AML-193 (cell line): ENCODE results near the gene VAMP1.
"Not testable (repeated sequence)": the region's sequence is repeated elsewhere in the genome, so short reads cannot be mapped to it uniquely, and the experiment has no call there.

Source experiments
- DNase-seq, 2 experiments: peaks; one replicate each; lab custom pipeline; 2025; lab: John Stamatoyannopoulos, UW

The VAMP1 gene, protein sequence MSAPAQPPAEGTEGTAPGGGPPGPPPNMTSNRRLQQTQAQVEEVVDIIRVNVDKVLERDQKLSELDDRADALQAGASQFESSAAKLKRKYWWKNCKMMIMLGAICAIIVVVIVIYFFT

DNA sequence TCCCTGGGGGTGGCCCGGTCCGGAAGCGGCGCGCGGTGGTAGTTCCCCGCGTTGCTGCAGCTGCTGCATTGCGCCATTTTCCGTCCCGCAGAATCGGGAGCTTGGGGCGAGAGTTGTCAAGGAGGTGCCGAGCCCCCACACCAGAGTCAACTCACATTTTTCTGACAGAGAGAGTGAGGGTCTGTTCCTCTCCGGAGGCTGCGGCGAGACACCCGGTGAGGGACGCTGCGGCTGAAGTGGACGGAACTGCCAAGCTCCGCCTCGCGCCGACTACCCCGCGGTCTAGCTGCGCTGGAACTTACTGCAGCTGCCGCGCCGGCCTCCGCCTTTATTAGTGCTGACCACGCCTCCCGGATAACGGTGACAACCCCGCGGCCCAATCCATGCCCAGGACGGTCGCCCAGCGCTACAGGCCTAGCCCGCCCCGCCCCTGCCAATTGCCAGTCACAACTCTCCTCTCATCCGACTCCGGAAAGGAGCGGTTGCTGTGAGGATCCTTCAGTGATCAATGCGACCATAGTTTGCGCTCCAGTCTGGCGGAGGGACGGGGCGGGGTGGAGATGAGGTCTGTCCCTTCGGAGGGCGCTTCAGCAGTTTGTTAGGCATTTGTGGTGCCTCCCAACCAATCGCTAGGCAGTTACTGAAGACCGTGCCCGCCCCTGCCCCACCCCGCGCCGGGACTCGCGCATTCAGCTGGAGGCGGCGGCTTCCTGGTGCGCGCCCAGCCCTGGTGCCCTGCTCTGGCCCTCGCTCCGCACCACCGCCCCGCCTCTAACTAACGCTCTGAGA lies at the start of gene VAMP1:
VAMP1 (minus strand) TSS at position 303 of the 789 bp plus-strand sequence; CDS start at position 157, 146 bp downstream.
- peak; percentile 97 for DNase-seq

DNA sequence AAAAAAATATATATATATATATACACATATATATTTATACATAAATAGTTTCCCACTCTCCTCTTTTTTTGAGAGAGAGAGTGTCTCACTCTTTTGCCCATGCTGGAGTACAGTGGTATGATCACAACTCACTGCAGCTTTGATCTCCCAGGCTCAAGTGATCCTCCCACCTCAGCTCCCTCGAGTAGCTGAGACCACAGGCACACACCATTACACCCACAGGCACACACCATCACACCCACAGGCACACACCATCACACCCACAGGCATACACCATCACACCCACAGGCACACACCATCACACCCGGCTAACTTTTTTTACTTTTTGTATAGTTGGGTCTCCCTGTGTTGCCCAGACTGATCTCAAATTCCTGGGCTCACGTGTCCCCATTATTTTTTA lies 49.7 kb upstream of the VAMP1 start:
- no peak for DNase-seq

DNA sequence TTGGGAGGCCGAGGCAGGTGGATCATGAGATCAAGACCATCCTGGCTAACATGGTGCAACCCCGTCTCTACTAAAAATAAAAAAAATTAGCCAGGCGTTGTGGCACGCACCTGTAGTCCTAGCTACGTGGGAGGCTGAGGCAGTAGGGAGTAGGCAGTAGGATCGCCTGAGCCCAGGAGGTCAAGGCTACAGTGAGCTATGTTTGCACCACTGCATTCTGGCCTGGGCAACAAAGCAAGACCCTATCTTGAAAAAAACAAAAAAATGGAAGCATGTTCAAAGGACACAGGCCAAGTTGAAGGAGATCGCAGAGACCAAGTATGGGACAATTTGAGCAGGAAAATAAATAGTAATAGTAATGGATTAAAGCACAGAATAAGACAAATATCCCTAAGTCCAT lies 37.6 kb upstream of the VAMP1 start:
- DNase-seq, result no peak

DNA sequence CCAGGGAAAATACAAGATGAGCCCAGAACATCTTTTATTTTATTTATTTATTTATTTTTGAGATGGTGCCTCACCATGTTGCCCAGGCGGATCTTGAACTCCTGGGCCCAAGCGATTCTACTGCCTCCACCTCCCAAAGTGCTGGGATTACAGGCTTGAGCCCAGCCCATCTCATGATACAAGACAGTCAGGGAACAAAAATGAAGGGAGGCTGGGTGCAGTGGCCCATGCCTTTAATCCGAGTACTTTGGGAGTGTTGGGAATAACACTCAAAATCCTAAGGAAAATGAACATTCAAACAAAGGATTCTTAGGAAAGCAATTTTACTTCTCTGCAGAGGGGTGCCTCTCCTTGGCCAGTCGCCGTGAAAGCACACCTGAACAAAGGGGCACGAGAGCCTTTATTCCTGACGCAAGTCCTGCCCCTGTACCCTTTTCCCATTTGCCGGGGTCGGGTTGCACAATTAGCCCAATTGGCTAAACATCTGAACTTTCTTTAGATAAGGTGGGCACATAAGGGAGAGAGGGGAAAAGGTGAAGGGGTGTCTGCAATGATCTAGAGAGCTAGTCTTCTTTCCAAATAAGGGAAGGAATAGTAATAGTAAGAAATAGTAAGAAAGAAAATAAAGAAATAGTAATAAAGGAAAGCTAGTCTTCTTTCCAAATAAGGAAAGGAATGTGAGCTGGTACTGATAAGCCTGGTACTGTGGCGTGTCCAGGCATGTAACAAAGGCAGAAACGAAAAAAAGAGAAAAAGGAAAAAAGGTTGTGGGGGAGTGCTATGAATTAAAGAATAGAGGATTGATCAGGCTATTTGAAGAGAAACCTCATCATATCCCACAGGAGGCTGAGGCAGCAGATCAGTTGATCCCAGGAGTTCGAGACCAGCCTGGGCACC lies 36.9 kb upstream of the VAMP1 start:
- no peak for DNase-seq

DNA sequence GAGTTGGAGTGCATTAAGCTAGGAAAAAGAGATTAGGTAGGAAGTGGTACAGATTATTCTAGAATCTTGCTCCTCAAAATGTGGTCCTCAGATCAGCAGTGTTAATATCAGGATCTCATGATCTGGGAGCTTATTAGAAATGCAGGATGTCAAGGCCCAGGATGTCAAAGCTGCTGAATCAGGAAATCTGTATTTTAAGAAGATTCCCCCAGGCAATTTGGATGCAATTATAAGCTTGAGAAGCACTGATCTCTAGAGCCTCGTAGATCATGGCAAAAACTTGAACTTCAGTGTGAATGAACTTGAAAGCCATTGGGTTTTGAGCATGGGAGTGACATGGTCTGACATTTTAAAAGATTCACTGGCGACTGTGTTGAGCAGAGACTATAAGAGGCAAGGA lies 30.0 kb upstream of the VAMP1 start:
- DNase-seq, result no peak

DNA sequence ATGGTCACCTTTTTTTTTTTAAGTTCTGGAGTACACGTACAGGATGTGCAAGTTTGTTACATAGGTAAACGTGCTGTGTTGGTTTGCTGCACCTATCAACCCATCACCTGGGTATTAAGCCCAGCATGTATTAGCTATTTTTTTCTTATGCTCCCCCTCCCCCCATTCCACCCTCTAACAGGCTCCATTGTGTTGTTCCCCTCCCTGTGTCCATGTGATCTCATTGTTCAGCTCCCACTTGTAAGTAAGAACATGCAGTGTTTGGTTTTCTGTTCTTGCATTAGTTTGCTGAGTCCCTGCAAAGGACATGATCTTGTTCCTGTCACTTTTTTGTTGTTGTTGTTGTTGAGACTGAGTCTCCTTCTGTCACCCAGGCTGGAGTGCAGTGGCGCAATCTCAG lies 26.8 kb upstream of the VAMP1 start:
- DNase-seq, result not testable (repeated sequence)

DNA sequence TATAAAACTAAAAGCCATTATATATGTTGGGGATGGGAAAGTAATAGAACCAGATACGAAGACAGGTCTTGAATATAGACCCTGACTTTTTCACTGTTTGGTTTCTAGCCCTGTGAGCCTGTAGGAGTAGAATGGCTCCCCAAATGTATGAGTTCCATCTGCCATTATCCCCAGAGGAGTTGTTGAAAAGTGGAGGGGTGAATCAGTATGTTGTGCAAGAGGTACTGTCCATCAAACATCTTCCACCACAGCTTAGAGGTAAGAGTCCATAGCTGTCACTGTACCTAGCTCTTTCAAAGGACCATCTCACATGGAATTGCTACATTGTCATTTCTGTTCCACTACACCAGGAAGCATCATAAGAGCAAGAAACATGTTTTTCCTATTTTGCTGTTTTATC lies 24.5 kb upstream of the VAMP1 start:
- DNase-seq, result no peak

DNA sequence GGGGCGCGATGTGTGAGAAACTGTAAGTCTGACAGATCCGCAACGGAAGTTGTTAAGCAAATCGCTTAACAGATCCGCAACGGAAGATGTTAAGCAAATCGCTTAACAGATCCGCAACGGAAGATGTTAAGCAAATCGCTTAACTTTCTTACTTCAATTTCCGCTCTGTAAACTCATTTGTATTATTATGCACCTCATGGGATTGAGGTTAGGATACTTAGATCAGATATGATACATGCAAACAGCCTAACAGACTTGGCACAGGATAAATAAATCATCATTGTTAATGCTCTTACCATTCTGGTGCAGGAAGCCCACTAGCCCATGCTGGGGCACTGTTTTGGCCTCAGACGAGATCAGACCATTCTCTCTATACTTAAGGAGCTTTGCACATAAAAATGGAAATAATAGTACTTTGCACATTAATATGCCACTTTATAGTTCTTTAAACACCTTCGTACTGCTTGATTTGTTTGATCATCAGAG lies 23.8 kb upstream of the VAMP1 start:
- DNase-seq, result peak; percentile 51 to 57

DNA sequence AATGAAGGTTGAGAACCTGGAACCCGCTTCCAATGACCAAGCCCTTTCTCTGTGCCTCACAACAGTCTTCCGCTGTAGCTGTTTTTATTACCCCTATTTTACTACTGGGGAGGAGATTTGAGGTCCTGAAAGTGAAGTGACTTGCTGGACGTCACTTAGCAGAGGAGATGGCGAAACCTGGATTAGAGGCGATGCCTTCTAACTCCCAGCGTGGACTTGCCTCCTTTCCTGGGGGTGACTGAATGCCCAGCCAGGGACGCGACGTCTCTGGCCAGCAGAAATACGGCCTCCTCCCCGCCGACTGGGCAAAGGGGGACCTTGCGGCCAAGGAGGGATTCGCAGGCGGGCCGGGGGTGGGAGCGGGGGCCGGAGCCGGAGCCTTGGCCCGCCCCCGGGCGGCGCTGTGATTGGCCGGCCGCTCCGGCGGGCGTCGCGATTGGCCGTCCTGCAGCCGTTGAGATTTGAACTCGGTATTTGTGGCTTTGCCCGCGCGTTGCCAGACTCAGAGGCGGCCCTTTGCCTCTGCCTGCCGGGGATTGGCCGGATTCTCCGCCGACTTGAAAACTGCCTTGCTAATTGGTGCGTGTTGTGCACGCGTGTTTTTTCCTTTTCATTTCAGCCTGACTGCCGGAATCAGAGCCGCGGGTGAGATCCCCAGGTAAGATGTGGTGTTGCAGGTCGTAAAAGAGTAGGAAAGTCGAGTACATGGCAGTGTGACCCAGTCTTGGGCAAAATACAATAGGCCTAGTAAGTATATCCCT lies 23.2 kb upstream of the VAMP1 start, which contains the start of gene NCAPD2:
NCAPD2 (plus strand) TSS at position 606 of the 761 bp plus-strand sequence. CDS start 997 bp downstream, outside the sequence.
- peak; percentile 94 for DNase-seq

DNA sequence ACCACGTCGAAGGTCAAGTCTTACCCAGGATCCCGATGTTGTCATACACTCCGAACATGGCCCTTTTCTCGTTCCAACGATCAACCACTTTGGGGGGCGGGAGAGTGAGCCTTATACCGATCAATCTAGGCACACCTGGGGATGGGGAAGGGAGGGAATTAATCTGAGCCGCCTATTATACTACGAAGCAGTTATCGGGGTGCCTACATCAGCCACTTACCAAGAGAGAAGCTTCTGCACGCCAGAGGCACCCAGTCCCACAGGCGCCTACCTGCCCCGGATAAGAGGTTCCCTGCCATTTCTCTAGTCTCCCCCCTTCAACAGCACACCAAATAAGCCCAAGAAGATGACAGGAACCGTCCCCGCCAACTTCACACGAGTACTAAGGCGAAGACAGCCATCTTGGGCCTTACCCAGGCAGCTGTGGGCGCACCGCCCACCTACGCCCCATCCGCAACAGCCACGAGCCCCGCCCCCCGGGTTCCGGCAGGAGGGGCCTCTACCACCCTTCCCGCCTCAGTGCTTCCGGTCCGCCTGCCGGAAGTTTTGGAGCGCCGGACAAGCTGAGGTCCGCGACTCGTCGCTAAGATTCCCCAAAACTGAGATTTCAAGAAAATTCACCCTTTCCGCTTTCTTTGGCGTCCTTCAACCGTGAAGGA lies 22.5 kb upstream of the VAMP1 start, which contains the start of gene MRPL51:
MRPL51 (minus strand) TSS at position 425 of the 659 bp plus-strand sequence; CDS start at position 299, 126 bp downstream.
- peak; percentile 83 to 88 for DNase-seq

DNA sequence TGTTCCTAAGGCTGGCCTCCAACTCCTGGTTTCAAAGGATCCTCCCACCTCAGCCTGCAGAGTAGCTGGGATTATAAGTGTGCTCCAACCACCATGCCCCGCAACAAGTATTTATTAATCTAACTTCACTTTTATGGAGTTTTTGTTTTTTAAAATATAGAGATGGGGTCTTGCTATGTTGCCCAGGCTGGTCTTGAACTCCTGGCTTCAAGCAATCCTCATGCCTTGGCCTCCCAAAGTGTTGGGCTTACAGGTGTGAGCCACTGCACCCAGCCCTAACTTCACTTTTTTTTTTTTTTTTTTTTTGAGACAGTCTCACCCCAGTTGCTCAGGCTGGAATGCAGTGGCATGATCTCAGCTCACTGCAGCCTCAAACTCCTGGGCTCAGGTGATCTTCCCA lies 20.2 kb upstream of the VAMP1 start:
- DNase-seq, result not testable (repeated sequence)

DNA sequence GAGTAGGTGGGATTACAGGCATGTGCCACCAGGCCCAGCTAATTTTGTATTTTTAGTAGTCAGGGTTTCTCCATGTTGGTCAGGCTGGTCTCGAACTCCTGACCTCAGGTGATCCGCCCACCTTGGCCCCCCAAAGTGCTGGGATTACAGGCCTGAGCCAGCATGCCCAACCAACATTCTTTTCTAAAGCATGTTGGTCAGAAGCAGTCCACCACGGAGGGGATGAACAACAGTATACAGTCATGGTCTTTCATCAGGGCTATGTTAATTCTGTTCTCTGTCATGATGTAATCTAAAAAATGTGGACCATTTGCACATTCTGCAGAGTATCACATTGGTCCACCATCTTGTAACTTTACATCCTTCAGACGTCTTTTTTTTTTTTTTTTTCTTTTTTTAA lies 19.0 kb upstream of the VAMP1 start:
- no peak for DNase-seq

DNA sequence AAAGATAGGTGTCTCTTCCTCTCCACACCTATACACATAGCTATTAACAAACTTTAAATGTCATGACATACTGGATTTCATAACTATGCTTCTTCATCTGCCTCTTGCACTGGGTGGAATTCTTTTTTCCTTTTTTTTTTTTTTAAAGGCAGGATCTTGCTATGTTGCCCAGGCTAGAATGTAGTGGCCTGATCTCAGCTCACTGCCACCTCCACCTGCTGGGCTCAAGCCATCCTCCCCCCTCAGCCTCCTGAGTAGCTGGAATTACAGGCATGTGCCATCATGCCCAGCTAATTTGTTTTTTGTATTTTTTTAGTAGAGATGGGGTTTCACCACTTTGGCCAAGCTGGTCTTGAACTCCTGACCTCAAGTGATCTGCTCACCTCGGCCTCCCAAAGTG lies 17.8 kb upstream of the VAMP1 start:
- no peak for DNase-seq

DNA sequence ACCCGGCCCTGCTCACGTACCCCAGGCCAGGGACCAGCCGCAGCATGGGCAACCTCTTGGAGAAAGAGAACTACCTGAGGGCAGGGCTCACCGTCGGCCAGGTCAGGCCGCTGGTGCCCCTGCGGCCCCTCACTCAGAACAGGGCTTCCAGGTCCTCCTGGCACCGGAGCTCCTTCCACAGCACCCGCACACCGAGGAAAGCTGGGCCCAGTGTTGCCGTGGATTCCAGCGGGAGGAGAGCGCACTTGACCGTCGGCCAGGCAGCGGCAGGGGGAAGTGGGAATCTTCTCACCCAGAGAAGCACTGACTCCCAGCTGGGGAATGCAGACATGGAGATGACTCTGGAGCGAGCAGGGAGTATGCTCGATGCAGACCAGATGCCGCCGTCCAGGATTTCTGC lies 7.9 kb upstream of the VAMP1 start:
- no peak for DNase-seq

DNA sequence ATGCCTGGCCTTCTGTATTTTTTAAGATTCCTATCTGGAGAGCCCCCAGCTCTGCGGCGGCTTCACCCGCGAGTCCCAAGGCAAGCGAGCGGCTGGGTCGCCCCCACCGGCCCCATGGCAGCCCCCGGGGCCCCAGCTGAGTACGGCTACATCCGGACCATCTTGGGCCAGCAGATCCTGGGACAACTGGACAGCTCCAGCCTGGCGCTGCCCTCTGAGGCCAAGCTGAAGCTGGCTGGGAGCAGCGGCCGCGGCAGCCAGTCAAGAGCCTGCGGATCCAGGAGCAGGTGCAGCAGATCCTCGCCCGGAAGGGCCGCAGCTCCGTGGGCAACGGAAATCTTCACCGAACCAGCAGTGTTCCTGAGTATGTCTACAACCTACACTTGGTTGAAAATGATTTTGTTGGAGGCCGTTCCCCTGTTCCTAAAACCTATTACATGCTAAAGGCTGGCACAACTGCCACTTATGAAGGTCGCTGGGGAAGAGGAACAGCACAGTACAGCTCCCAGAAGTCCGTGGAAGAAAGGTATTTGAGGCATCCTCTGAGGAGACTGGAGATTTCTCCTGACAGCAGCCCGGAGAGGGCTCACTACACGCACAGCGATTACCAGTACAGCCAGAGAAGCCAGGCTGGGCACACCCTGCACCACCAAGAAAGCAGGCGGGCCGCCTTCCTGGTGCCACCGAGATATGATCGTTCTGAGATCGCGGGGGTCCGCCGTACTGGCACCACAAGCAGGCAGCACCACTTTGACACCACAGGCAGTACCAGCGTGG lies 7.3 kb upstream of the VAMP1 start:
- DNase-seq, result not testable (repeated sequence)

DNA sequence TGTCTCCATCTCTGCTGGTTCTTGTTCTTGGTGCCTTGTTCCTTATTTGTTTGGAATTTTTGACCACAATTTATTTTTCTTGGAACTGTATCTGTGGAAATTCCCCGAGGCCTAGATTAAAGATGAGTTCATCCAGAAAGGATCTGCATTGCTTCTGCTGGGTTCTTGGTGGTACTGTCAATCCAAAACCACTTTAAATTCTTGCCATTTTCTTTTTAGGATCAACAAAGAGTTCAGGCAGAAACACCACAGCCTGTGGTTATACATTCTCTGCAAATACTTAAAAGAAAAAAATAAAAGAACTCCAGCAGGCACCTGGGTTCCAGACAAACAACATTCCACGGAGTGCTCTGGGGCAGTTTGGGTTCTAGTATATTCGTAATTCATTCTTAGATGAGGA lies 6.0 kb upstream of the VAMP1 start:
- DNase-seq, result no peak

DNA sequence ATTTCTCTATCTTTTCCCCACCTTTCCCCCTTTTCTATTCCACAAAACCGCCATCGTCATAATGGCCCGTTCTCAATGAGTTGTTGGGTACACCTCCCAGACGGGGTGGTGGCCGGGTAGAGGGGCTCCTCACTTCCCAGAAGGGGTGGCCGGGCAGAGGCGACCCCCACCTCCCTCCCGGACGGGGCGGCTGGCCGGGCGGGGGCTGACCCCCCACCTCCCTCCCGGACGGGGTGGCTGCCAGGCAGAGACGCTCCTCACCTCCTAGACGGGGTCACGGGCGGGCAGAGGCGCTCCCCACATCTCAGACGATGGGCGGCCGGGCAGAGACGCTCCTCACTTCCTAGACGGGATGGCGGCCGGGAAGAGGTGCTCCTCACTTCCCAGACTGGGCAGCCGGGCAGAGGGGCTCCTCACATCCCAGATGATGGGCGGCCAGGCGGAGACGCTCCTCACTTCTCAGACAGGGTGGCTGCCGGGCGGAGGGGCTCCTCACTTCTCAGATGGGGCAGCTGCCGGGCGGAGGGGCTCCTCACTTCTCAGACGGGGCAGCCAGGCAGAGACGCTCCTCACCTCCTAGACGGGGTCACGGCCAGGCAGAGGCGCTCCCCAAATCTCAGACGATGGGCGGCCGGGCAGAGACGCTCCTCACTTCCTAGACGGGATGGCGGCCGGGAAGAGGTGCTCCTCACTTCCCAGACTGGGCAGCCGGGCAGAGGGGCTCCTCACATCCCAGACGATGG lies 4.9 kb upstream of the VAMP1 start:
- not testable (repeated sequence) for DNase-seq

DNA sequence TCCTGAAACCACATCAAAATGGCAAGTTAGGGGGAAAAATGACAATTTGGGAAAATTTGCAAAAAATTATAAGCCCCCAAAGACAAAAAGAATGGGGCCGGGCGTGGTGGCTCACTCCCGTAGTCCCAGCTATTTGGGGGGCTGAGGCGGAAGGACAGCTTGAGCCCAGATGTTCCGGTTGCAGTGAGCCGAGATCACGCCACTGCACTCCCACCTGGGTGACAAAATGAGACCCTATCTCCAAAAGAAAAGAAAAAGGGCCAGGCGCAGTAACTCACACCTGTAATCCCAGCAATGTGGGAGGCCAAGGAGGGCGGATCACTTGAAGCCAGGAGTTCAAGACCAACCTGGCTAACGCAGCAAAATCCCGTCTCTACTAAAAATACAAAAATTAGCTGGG lies 2.0 kb upstream of the VAMP1 start:
- DNase-seq, result no peak

DNA sequence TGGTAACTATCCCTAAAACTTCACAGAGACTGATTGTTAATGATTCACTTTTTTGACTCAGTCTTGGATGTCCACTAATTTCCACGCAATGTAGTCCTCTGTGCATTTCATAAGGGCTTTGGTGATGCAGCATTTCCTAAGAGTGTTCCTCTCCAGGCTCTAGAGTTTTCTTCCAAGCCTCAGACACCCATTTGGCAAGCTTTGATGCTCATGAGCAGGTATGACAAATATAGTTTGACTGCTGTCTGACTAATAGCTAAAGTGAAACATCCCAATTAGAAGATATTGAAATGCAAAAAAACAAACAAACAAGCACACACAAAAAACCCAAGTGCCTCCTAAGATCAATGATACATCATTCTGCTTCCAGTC lies 1.5 kb upstream of the VAMP1 start:
- peak in 1 of 2 experiments; percentile 14 for DNase-seq
